Peyer's patch (tissue), 4 donors: Measurements from ENCODE around the gene GOLIM4. TPM values are rescaled to one million over a fixed set of nuclear protein-coding genes. Genes with fewer than 3 reads are reported as not detected.

Experiments used
- DNase-seq, 3 donors: peaks; one replicate each; pipeline ENCODE4 v3.0.0-alpha.2; 2017 to 2019
- H3K27ac ChIP-seq, 4 donors: fragments of 200-600 bp; sonication (generic); one replicate each; pipeline ENCODE4 v1.5.1; 2016 to 2019
- H3K27me3 ChIP-seq, 2 donors: fragments of 200-600 bp; sonication (generic); one replicate each; pipeline ENCODE4 v1.5.1; 2019
- H3K36me3 ChIP-seq, 3 donors: fragments of 200-600 bp; sonication (generic); one replicate each; pipeline ENCODE4 v1.5.1; 2016 to 2019
- H3K4me1 ChIP-seq, 4 donors: fragments of 200-600 bp; sonication (generic); one replicate each; pipeline ENCODE4 v1.5.1; 2016 to 2019
- H3K4me3 ChIP-seq, 4 donors: fragments of 200-600 bp; sonication (generic); 1 replicate in 3 of 4; 2 replicates in 1 of 4; pipeline ENCODE4 v1.5.1; 2016 to 2019; ENCODE audit warnings: mild to moderate bottlenecking in 1 of 4
- H3K9me3 ChIP-seq, 4 donors: fragments of 200-600 bp; sonication (generic); one replicate each; pipeline ENCODE4 v1.5.1; 2016 to 2019; ENCODE audit warnings: mild to moderate bottlenecking in 1 of 4
- POLR2A ChIP-seq, 2 donors: fragments of 450-650 bp; IDR thresholded peaks; one replicate each; pipeline ENCODE4 v1.5.1; 2017; ENCODE audit warnings: antibody characterized with exemption in 2 of 2, mild to moderate bottlenecking in 2 of 2, moderate library complexity in 2 of 2
- total RNA-seq, 4 donors: library from RNA; depleted of rRNA; stranded (reverse); fragments of >200 nt; gene quantifications; one replicate each; pipeline ENCODE4 v1.1.0, GENCODE V29; 2016
- TF ChIP-seq, protein P1 (sequence below), 6 experiments: fragments of 450-650 bp in 4 of 6; fragments of 200-600 bp in 2 of 6; sonication (generic) in 1 of 6; IDR thresholded peaks; one replicate each; pipeline ENCODE4 v1.5.1; 2017 to 2019; ENCODE audit warnings: antibody characterized with exemption in 6 of 6, mild to moderate bottlenecking in 3 of 6, moderate library complexity in 1 of 6

GOLIM4 gene
- total RNA-seq, 4 donors from 2014 or later: 102 to 186 (median 139) TPM

DNA sequence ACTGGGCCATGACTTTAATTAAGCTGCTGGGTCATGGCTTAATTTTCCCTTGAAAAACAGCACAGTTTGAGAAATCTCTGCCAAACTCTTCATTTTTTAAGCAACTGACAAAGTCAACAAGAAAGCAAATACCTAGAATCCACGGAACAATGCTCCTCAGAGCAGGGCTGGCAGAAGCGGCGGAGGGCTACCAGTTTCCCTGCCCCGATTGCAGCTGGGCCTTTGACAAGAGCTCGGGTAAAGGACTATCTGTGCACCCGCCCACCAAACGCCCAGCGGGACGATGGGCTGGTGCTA, 1.2 kb downstream of the GOLIM4 start:
- Histone ChIP-seq H3K27ac (peak overlapping the region; percentile 87 to 98 (median 90)), H3K9me3 (no peaks in the 10 kb centered on the region), H3K4me3 (peak overlapping the region; percentile 63 to 94 (median 74)), H3K36me3 (no peaks in the 10 kb centered on the region), H3K27me3 (no peaks in the 10 kb centered on the region), H3K4me1 (peaks cover 0 to 30% (median 0%) of the 10 kb centered on the region in 4 donors)
- no peak for DNase-seq
- TF ChIP-seq POLR2A (IDR thresholded peaks at IDR 0.05): no peak
- TF ChIP-seq, protein P1, sequence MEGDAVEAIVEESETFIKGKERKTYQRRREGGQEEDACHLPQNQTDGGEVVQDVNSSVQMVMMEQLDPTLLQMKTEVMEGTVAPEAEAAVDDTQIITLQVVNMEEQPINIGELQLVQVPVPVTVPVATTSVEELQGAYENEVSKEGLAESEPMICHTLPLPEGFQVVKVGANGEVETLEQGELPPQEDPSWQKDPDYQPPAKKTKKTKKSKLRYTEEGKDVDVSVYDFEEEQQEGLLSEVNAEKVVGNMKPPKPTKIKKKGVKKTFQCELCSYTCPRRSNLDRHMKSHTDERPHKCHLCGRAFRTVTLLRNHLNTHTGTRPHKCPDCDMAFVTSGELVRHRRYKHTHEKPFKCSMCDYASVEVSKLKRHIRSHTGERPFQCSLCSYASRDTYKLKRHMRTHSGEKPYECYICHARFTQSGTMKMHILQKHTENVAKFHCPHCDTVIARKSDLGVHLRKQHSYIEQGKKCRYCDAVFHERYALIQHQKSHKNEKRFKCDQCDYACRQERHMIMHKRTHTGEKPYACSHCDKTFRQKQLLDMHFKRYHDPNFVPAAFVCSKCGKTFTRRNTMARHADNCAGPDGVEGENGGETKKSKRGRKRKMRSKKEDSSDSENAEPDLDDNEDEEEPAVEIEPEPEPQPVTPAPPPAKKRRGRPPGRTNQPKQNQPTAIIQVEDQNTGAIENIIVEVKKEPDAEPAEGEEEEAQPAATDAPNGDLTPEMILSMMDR (IDR thresholded peaks at IDR 0.05): no peak

GRCh38 chr3:168093790-168094189, 1.9 kb downstream of the GOLIM4 start:
- H3K4me3 ChIP-seq: peak overlapping the region in 3 of 4 donors; percentile 67 to 94 (median 80)
- H3K9me3 ChIP-seq: no peaks in the 10 kb centered on the region
- H3K4me1 ChIP-seq: peaks cover 0 to 36% (median 0%) of the 10 kb centered on the region in 4 donors
- H3K36me3 ChIP-seq: no peaks in the 10 kb centered on the region
- DNase-seq: no peak
- TF ChIP-seq, protein P1 (IDR thresholded peaks at IDR 0.05): no peak
- TF ChIP-seq POLR2A (IDR thresholded peaks at IDR 0.05): no peak
- peak overlapping the region in 3 of 4 donors; percentile 87 to 98 (median 89) for H3K27ac ChIP-seq
- no peaks in the 10 kb centered on the region for H3K27me3 ChIP-seq

- TF ChIP-seq, protein P1 (IDR thresholded peaks at IDR 0.05): no peak
- Histone ChIP-seq H3K4me1 (peaks cover 0 to 42% (median 0%) of the 10 kb centered on the region in 4 donors), H3K27ac (peak overlapping the region in 2 of 4 donors; percentile 89 to 98), H3K9me3 (no peaks in the 10 kb centered on the region), H3K27me3 (no peaks in the 10 kb centered on the region), H3K36me3 (no peaks in the 10 kb centered on the region), H3K4me3 (peak overlapping the region in 3 of 4 donors; percentile 1 to 94 (median 67))
- DNase-seq: no peak
Measured at GRCh38 chr3:168093229-168093628, 2.5 kb downstream of the GOLIM4 start.

- H3K4me3 ChIP-seq: peak overlapping the region in 2 of 4 donors; percentile 67 to 94
- peaks cover 0 to 50% (median 0%) of the 10 kb centered on the region in 4 donors for H3K4me1 ChIP-seq
Measured at GRCh38 chr3:168091941-168092340, 3.8 kb downstream of the GOLIM4 start.

GRCh38 chr3:168091302-168091858, 4.3 kb downstream of the GOLIM4 start:
- peak overlapping the region in 2 of 4 donors; percentile 67 to 94 for H3K4me3 ChIP-seq
- peak overlapping the region in 2 of 4 donors; percentile 69 to 89 for H3K27ac ChIP-seq
- H3K36me3 ChIP-seq: no peaks in the 10 kb centered on the region
- H3K9me3 ChIP-seq: no peaks in the 10 kb centered on the region
- no peaks in the 10 kb centered on the region for H3K27me3 ChIP-seq
- no peak for DNase-seq
- peaks cover 0 to 50% (median 0%) of the 10 kb centered on the region in 4 donors for H3K4me1 ChIP-seq
- TF ChIP-seq, protein P1 (IDR thresholded peaks at IDR 0.05): peak in 1 of 6 experiments; percentile 5
- no peak for TF ChIP-seq POLR2A (IDR thresholded peaks at IDR 0.05)

More at GRCh38 chr3:168091941-168092340, 3.8 kb downstream of the GOLIM4 start:
- TF ChIP-seq, protein P1 (IDR thresholded peaks at IDR 0.05): no peak
- no peak for TF ChIP-seq POLR2A (IDR thresholded peaks at IDR 0.05)
- Histone ChIP-seq H3K27me3 (no peaks in the 10 kb centered on the region), H3K9me3 (no peaks in the 10 kb centered on the region), H3K27ac (peak overlapping the region in 2 of 4 donors; percentile 69 to 89), H3K36me3 (no peaks in the 10 kb centered on the region)
- DNase-seq: no peak
